Ovary (tissue), 9 donors: ENCODE data around the gene ZNF592. TPM values are rescaled to one million over a fixed set of nuclear protein-coding genes. Genes with fewer than 3 reads are reported as not detected.
"Not testable (repeated sequence)": the region's sequence is repeated elsewhere in the genome, so short reads cannot be mapped to it uniquely, and the experiment has no call there.

Source experiments
- DNase-seq, 5 donors: peaks; one replicate each; pipeline ENCODE4 v3.0.0-alpha.2; 2019 to 2020
- H3K27ac ChIP-seq, 2 donors: fragments of 200-600 bp; one replicate each; pipeline versions ENCODE4 v1.5.1 to v1.8.0; 2019 to 2022
- H3K27me3 ChIP-seq: fragments of 200-600 bp; one replicate; pipeline ENCODE4 v1.8.0; 2022
- H3K36me3 ChIP-seq: fragments of 200-600 bp; sonication (generic); one replicate; pipeline ENCODE4 v1.5.1; 2019
- H3K4me1 ChIP-seq: one replicate; pipeline ENCODE4 v1.8.1; 2013; ENCODE audit warnings: mild to moderate bottlenecking, moderate library complexity; ENCODE audit not compliant: insufficient read depth
- H3K4me3 ChIP-seq: fragments of 200-600 bp; sonication (generic); one replicate; pipeline ENCODE4 v1.5.1; 2017
- H3K9me3 ChIP-seq, 2 donors: fragments of 200-600 bp in 1 of 2; sonication (generic) in 1 of 2; one replicate each; pipeline versions ENCODE4 v1.5.1 to v1.8.1; 2013 to 2019; ENCODE audit warnings: mild to moderate bottlenecking in 1 of 2, moderate library complexity in 1 of 2
- EP300 ChIP-seq: sonication (generic); formaldehyde crosslinking; IDR thresholded peaks from one replicate; pipeline ENCODE4 v1.6.1; 2017; ENCODE audit warnings: antibody characterized with exemption
- POLR2A ChIP-seq: fragments of 450-650 bp; IDR thresholded peaks from one replicate; pipeline ENCODE4 v1.6.1; 2017; ENCODE audit warnings: antibody characterized with exemption, mild to moderate bottlenecking, moderate library complexity
- WGBS, 3 donors: extraction: QIAGEN DNeasy Blood & Tissue Kit in 1 of 3; methylation state at CpG; one replicate each; pipeline versions ENCODE4 v1.1.5 to v1.1.7; 2013 to 2017; 5-methylcytosine and 5-hydroxymethylcytosine counted together
- intact Hi-C, 4 donors: fragments of 100-400 bp; cut with DNase I; formaldehyde crosslinking; loops; one replicate each; pipeline versions ENCODE4 v1.11.0 to v1.15.1; 2022 to 2023
- polyA plus RNA-seq, 2 donors: library from polyadenylated mRNA; stranded (reverse); fragments of 200-250 nt in 1 of 2; fragments of 350-450 nt in 1 of 2; fragmentation: Illumina TruSeq in 1 of 2; extraction: RNeasy Lipid Tissue Mini Kit (QIAGEN cat#74804) in 1 of 2; gene quantifications; one replicate each; pipeline ENCODE4 v1.2.3, GENCODE V29; 2013 to 2014
- total RNA-seq, 7 donors: library from RNA; depleted of rRNA in 2 of 7; stranded (reverse); fragments of >200 nt in 2 of 7; fragmentation: NEBNext Ultra II Directional in 3 of 7; extraction: Animal tissue kit (Norgen Biotek cat#: 25700) in 3 of 7; gene quantifications; one replicate each; pipeline versions ENCODE4 v1.1.0 to v1.2.4, GENCODE V29; 2016 to 2023
- TF ChIP-seq, protein P1 (sequence below), 3 donors: fragments of 450-650 bp in 2 of 3; fragments of 200-600 bp in 1 of 3; IDR thresholded peaks; one replicate each; pipeline versions ENCODE4 v1.5.1 to v1.8.0; 2016 to 2022; ENCODE audit warnings: antibody characterized with exemption in 3 of 3, mild to moderate bottlenecking in 1 of 3
- donor health status: DM: no; HTN: no; CAD: no; lungs with moderate emphysema.
- donor health status: DM: no; HTN: no; CAD: no.
- donor health status: Bipolar disorder and iron deficiency.
- donor health status: DM: yes; HTN: yes; CAD: no.
- donor health status: DM: no; HTN: no; CAD: no.
- donor health status: DM: yes; HTN: yes; CAD: no.

ZNF592 gene
- total and polyA plus RNA-seq, 9 donors, result 10.9 to 37.3 (median 23.7) TPM

DNA sequence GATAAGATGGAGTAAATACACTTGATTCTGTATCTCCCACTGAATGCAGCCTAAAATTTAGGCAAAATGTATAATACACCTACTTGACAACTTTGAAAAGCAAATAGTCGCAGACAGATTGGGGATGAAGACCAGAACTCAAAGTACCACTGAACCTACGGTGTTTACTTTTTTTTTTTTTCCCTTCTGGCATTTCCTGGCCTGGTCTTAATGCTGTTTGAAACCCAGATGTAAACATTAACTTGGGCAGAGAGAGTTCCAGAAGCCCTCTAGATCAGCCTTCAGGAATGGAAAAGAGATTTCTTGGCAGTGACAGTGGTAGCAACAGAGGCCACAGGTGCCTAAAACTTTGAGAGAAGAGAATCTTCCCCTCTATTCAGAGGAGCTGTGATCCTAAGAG lies 96.6 kb downstream of the ZNF592 start:
- WGBS, 3 donors, result 81 to 87% (median 86%) methylated on average over 2 of the region's 2 CpGs
- H3K27ac ChIP-seq, result no peak overlapping the region
- H3K4me1 ChIP-seq, result no peaks in the 10 kb centered on the region

DNA sequence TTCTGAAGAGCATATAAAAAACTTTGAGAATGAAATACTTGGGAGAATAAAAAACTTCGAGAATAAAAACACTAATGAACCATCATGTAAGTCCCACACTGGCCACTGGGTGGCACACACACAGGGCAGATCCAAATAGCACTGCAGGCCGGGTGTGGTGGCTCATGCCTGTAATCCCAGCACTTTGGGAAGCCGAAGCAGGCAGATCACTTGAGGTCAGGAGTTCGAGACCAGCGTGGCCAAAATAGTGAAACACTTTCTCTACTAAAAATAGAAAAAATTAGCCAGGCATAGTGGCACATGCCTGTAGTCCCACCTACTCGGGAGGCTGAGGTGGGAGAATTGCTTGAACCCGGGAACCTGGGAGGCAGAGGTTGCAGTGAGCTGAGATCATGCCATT lies 97.2 kb downstream of the ZNF592 start:
- H3K36me3 ChIP-seq, H3K27me3 ChIP-seq, H3K9me3 ChIP-seq, H3K27ac ChIP-seq, H3K4me1 ChIP-seq, H3K4me3 ChIP-seq, intact Hi-C loops: not testable (repeated sequence)
- peak in 3 of 5 donors; percentile 27 to 56 (median 47) for DNase-seq
- WGBS, 3 donors, result 70 to 80% (median 79%) methylated on average over 7 of the region's 7 CpGs
- TF ChIP-seq, protein P1, sequence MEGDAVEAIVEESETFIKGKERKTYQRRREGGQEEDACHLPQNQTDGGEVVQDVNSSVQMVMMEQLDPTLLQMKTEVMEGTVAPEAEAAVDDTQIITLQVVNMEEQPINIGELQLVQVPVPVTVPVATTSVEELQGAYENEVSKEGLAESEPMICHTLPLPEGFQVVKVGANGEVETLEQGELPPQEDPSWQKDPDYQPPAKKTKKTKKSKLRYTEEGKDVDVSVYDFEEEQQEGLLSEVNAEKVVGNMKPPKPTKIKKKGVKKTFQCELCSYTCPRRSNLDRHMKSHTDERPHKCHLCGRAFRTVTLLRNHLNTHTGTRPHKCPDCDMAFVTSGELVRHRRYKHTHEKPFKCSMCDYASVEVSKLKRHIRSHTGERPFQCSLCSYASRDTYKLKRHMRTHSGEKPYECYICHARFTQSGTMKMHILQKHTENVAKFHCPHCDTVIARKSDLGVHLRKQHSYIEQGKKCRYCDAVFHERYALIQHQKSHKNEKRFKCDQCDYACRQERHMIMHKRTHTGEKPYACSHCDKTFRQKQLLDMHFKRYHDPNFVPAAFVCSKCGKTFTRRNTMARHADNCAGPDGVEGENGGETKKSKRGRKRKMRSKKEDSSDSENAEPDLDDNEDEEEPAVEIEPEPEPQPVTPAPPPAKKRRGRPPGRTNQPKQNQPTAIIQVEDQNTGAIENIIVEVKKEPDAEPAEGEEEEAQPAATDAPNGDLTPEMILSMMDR (IDR thresholded peaks at IDR 0.05), result peak in 2 of 3 donors; percentile 27 to 48

More for the DNA sequence above, 96.6 kb downstream of the ZNF592 start:
- intact Hi-C loops, result no loop called here
- H3K9me3 ChIP-seq, result no peaks in the 10 kb centered on the region
- H3K27me3 ChIP-seq, result no peaks in the 10 kb centered on the region
- TF ChIP-seq, protein P1 (IDR thresholded peaks at IDR 0.05), result no peak
- TF ChIP-seq POLR2A (no peak), EP300 (no peak)
- DNase-seq, result no peak
- no peaks in the 10 kb centered on the region for H3K36me3 ChIP-seq
- no peak overlapping the region for H3K4me3 ChIP-seq

DNA sequence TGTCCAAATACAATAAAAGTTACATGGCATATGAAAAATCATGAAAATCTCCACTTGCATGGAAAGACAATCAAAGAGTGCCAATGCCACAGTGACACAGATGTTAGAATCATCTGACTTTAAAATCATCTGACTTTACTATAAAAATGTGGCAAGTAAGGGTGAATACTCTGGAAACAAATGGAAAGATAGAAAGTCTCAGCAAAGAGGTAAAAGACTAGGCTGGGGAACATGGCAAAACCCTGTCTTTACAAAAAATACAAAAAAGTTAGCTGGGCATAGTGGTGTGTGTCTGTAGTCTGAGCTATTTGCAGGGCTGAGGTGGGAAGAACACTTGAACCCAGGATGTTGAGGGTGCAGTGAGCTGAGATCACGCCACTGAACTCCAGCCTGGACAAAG lies 97.9 kb downstream of the ZNF592 start:
- intact Hi-C loops, result no loop called here
- Histone ChIP-seq H3K36me3 (no peaks in the 10 kb centered on the region), H3K27me3 (no peaks in the 10 kb centered on the region), H3K4me1 (no peaks in the 10 kb centered on the region), H3K4me3 (no peak overlapping the region), H3K27ac (no peak overlapping the region), H3K9me3 (no peaks in the 10 kb centered on the region)
- TF ChIP-seq EP300 (no peak), POLR2A (no peak)
- TF ChIP-seq, protein P1 (IDR thresholded peaks at IDR 0.05), result no peak
- WGBS, 3 donors, result 96 to 97% (median 96%) methylated on average over 1 of the region's 1 CpG
- no peak for DNase-seq

DNA sequence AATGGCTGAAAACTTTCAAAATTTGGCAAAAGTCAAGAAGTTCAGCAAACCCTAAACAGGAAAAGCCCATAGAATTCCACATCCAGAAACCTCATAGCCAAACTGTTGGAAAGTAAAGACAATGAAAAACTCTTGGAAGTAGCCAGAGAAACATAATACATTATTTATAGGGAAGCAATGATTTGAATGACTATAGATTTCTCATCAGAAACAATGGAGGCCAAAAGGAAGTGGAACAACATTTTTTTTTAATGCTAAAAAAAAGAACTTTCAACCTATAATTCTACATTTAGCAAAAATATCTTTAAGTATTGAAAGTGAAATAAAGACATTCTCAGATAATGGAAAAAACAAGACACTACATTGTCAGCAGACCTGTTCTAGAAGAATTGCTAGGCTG lies 99.0 kb downstream of the ZNF592 start:
- no peak overlapping the region for H3K27ac ChIP-seq
- no peak for DNase-seq
- TF ChIP-seq POLR2A (no peak), EP300 (no peak)
- TF ChIP-seq, protein P1 (IDR thresholded peaks at IDR 0.05), result no peak
- no peaks in the 10 kb centered on the region for H3K9me3 ChIP-seq
- intact Hi-C loops, result no loop called here
- H3K4me3 ChIP-seq, result no peak overlapping the region
- H3K27me3 ChIP-seq, result no peaks in the 10 kb centered on the region
- no peaks in the 10 kb centered on the region for H3K4me1 ChIP-seq
- no peaks in the 10 kb centered on the region for H3K36me3 ChIP-seq

DNA sequence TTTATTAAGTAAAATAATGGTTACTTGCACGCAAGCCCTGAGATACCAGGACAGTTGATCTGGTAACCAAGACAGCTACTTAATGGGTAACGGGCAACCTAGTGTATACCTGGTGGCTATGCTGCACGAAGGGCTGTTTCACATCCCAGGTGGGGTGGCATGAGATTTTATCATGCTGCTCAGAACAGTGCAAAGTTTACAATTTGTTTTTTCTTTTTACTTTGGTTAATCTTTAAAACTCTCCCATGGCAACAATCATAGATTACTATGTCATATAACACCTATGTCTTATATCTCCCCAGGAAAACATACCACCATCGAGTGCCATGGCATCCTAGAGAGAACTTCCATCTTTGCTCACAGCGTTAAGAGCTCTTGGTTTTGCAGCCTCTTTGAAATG lies 103.8 kb downstream of the ZNF592 start:
- H3K27ac ChIP-seq, result no peak overlapping the region
- H3K27me3 ChIP-seq, result no peaks in the 10 kb centered on the region
- TF ChIP-seq, protein P1 (IDR thresholded peaks at IDR 0.05), result no peak
- TF ChIP-seq EP300, result no peak
- no peak for TF ChIP-seq POLR2A
- H3K4me3 ChIP-seq, result no peak overlapping the region
- 92 to 93% (median 93%) methylated on average over 5 of the region's 5 CpGs for WGBS, 3 donors
- no peak for DNase-seq
- H3K36me3 ChIP-seq, result no peaks in the 10 kb centered on the region
- intact Hi-C loops, result no loop called here
- H3K9me3 ChIP-seq, result no peaks in the 10 kb centered on the region
- no peaks in the 10 kb centered on the region for H3K4me1 ChIP-seq
